ENCODE measurements around the gene PCAT7.

DNA sequence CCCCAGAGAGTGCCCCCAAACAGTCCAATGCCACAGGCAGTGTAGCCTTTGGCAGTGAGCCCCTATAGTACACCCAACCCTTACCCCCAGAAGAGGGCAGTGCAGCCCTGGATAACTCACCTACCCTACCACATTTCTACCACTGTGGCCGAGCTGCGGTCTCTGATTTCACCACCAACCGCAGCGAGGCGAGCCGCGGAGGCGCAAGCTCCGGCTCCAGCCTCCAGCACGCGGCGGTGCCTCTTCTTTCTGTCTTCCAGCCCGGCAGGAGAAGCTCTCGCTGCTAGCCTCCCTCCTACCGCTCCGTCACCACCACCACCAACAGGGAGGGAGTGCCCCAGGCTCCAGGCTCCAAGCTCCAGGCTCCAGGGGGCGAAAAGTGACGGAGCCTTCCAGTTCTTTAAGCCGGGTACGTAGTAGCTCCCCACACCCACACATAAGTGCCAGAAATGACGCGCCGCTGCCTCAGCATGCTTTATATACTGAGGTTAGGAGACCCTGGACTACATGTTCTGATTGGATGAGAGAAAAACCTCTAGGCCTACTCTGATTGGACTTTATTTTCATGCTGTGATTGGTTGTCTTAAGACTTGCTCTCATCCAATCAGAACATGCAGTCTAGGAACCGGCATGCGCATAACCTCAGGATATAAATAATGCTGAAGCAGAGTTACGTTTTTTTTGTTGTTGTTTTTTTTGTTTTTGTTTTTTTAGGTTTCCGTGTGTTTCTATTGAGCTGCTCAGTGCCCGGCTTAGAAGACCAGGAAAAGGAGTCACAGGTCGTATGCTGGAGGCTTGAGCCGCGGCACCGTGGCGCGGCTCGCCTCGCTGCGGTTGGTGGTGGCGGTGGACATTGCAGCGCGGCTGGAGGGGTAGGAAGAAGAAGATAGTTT, at the start of gene PCAT7:
- TF ChIP-seq EZH2 (IDR thresholded peaks at IDR 0.05; ENCODE audit: insufficient read depth, poor library complexity, severe bottlenecking) (no peak), EZH2phosphoT487 (IDR thresholded peaks at IDR 0.05; ENCODE audit: insufficient read depth, low read depth) (no peak)
